NCI-H2081 (cell line): ENCODE measurements around the gene TFEB.

Experiments
- DNase-seq, 2 experiments: peaks; one replicate each; lab custom pipeline; 2025; lab: John Stamatoyannopoulos, UW

The TFEB gene

DNA sequence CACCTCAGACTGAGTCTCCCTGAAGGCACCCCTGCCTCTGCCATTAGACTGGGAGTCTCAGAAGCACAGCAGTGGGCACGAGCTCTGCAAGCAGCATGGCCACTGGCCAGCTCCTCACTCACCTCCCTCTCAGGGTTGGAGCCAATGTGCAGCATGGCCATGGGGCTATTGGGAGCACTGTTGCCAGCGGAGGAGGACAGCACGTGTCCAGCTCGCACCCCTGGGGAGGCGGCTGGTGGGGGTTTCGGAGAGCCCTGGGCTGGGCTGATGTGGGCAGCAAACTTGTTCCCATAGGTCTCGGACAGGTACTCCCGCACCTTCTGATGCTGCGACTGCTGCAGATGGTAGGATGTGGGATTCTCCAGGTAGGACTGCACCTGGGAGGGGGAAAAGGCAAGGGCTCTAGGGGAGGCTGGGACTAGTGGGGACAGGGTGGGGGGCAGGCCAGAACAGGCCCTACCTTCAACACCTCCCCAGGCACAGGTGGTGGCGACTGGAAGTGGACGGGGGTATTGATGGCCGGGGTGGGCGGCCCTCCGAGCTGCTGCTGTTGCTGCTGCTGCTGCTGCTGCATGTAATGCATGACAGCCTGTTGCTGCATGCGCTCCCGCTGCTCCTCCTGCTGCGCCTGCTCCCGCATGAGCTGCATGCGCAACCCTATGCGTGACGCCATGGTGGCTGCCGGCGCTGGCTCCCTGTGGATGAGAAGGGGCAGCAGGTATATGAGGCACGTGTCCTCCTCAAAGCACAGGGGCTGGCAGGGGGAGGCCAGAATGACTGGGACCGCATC is 44.7 kb downstream of the TFEB start:
- DNase-seq, result no peak

DNA sequence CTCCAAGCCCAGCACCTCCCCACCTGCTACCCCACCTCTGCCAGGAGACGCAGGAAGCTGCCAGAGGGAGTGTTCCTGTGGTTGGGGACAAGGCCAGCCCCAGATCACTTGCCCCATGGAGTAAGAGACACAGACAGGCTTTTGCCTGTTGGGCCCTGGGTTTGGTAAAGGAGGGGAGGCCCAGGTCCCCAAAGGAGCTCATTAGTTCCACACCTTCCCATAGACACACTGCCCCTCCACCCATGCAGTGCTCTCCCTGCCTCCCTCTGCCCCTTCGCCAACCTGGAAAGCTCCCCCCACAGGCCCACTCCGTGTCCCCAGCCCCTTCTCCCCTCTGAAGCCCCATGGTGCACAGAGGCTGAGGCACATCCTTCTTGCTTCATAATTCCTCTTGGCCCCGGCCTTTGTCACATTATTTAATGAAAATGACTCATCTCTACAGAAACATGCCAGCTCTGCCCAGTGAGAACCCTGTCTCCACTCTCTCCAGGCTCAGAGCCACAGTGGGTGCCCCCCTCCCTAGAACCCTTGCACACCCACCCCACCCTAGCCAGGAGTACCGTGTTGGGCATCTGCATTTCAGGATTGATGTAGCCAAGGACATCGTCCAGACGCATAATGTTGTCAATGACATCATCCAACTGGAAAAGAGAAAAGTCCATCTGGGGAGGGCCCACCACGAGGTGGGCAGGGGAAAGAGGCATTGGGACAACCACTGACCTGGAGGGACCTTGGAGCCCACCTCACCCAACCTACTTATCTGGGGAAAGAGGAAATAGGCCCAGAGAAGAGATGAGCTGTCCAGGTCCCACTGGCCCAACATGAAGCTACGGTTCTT is 46.0 kb downstream of the TFEB start:
- no peak for DNase-seq

DNA sequence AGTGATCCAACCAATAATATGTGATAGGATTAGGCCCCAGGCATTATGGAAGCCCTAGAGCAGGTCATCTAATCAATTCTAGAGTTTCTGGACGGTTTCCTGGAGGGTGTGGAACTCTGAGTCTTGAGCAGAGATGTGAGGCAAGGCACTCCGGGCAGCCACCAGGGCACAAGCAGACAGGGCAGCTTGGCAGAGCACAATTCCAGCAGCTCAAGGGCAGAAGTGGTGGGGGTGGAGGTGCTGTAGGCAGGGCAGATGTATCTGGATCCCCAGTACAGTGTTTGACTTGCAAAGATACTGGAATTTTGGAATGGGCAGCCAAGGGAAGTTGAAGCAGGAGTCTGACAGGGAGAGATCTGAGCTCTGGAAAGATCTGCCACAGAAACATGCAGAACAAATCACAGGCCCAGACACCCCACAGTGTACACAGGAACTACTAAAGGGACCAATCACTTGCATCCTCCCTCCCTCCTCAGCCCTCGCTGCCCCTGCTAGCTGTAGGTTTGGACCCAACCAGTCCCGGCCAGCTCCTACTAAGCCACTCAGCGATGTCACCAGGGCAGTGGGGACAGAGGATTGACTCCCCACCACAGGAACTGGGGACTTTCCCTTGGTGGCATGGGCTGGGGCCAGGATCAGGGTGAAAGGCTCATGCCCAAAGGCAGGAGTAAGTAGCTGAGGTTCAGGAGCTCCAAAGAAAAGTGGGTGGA is 47.0 kb downstream of the TFEB start:
- no peak for DNase-seq

DNA sequence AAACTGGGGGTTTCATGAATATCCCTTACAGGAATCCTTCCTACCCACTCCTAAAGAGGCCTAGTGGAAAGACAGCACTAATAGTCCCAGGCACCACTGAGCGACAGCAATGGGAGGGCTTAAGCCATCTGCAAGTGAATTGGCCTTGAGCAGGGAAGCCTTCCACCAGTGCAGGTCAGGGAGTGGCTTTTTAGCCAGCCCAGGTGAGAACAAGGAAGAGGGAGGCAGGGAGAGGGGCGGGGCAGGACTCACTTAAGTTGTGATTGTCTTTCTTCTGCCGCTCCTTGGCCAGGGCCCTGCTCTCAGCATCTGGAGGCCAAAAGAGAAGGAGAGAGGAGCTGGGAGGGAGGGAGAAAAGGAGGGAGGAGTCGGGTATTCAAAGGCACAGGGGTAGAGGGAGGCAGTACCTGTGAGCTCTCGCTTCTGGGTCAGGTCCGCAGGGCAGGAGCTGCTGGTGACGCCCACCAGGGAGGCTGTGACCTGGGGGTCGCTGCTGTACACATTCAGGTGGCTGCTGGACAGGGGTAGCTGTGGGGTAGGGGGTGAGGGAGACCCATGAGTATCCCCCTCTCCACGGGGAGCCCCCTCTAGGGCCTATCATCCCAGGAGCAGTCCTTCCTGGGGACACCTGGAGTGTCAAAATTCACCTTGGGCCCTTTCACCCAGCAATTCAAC is 47.8 kb downstream of the TFEB start:
- DNase-seq, result no peak

DNA sequence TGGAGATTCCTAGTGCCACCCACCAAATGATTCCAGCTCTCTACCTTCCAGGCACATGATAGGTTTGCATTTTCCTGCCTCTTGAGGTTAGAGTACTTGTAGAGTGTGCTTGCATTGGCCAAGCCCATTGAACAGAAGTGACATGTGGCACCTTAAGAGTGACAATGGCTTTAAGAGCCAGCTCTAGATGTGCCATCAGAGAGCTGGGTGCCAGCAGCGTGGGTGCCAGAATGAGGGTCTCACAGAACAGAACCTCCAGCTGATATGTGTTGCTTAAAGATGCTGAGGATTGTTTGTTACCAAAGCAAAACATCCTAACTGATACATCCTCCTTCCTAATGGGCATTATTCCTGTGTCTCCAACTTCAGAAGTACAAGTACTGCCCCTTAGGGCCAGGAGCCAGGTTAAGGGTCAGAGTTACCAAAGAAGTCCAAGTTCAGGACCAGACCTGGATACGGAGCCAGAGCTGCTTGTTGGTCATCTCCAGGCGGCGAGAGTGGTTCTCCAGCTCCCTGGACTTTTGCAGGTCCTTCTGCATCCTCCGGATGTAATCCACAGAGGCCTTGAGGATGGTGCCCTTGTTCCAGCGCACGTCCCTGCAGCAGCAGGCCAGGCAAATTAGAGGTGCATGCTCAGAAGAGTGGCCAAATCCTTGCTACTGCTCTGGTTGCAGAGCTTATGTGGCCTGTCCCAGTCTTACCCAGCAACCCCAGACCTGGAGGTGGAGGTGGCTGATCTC is 49.6 kb downstream of the TFEB start:
- DNase-seq, result no peak

DNA sequence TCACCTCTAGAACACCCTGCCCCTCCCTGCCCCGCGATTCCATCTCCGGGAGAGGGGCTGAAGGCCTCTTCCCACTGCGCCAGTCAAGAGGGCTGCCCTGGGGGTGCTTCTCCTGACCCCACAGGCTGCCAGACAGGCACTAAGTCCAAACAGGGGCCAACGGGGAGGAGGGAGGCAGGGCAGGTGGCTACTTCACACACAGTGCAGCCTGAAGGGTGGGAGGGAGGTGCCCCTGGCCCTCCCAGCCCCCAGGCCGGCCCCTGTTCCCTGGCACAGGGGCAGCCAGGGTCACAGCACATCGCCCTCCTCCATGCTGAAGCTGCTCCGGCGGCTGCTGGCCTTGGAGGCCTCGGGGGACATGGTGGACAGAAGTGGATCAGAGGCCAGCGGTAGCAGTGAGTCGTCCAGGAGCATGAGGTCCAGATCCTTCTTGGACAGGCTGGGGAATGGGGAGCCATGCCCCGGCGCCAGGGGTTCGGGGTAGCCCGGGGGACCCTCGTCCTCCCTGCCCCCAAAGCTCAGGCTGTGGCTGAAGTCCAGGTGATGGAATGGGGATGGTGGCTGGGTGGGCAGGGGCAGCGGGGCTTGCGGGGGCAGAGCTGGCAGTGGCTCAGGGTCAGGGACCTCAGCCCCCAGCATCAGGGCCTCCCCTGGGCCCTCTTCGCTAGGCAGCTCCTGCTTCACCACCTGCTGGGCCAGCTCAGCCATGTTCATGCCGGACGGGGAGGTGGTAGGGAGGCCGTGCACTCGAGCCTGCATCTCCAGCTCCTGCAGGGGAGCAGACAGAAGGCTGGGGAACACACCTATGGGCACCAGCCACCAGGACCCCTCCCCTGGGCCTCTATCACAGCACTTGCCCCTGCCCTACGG is 50.9 kb downstream of the TFEB start:
- DNase-seq, result no peak

DNA sequence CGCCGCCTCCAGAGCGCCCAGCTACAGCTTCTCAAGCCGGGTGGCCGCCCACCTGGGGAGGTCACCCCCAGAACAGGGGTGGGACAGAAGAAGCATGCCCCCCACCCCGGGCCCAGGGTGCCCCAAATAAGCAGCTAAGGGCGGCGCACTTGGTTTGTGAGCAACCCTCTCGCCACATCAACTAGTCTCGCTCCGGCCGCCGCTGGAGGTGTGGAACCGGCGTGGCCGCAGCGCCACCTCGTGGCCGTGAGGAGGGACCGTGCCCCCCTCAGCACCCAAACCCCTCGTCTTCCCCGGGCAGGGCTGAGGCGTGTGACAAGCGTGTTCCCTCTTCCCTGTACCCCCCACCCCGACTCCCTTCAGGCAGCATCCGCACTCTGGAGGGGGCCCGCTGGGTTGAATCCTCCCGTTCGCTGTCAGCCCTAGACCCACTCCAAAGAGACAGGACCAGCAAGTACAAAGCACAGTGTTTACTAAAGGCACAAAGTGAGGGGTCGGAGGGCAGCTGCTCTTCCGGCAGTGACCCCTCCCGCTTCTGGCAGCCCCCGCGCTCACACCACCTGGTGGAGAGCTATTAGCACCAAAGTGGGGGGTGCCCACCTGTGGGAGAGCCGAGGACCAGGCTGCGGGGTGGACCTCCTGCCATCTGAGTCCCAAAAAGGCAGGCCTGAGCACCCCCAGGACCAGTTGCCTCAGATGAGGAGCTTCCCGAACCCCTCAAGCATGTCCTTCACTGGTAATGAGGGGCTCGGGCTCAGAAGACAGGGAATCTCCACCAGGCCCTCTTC is 51.7 kb downstream of the TFEB start:
- DNase-seq, result peak; percentile 45

DNA sequence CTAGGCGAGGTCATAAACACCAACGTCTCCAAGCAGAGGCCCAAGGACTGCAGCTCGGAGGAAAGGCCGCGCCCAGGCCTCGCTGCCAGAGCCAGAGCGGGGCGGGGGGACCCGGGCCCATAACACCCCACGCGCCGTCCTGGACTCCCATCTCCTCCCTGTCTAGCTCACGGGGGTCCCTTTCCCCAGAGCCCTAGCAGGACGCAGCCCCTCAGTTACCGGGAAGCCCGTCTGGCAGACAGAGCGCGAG is 52.2 kb downstream of the TFEB start:
- DNase-seq, result no peak

DNA sequence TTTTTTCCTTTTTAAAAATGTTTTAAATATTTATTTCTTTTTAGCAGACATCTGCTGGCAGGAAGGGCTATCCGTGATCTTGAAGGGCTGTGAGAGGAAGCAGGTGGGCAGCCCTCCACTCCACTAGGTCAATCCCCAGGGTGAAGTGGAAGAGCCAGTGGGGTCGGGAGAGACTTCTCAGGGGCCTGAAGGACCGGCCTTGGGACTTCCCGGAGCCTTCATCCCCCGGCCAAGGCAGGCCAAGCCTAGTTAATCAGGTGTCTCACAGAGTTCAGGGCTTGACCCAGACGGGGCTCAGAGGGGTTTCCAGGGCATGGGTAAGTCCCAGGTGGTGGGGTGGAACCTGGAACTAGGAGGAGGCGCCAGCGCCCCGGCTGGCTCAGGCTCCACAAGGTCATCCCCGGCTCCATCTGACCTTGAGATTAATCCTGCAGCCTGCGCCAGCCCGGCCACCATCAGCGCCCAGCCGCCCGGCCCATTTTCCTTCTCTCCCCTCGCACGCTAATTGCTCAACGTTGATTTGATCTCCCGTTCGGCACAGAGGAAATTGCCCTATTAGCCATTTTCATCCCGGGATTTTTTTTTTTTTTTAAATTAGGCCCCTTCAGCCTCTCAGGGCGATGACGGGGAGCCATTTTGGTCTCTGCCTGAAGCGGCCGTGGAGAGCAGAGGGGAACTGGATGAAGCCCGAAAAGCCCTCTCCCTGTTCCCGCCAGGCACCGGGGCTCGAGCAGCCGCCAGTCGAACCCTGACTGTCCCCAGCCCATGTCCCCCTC is 52.7 kb downstream of the TFEB start:
- DNase-seq, result no peak

DNA sequence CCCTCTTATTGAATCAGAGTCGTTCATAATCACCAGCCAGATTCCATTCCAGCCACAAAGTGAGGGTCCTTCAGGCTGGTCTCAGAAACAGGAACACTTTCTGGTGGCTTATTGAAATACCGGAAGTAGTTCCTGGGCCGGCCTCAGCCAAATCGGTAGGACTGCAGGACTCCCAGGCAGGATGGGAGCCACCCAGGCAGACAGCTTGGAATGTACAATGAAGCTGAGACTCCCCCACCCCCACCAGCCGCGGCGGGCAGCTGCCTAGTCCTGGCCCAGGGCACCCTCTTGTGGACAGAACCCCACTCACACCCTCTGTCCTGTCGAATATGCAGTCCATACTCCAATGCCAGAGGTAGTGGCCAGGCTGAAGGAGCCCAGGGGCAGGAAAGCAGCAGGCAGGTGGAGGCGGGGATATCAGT is 53.3 kb downstream of the TFEB start:
- DNase-seq, result peak; percentile 79 to 85

DNA sequence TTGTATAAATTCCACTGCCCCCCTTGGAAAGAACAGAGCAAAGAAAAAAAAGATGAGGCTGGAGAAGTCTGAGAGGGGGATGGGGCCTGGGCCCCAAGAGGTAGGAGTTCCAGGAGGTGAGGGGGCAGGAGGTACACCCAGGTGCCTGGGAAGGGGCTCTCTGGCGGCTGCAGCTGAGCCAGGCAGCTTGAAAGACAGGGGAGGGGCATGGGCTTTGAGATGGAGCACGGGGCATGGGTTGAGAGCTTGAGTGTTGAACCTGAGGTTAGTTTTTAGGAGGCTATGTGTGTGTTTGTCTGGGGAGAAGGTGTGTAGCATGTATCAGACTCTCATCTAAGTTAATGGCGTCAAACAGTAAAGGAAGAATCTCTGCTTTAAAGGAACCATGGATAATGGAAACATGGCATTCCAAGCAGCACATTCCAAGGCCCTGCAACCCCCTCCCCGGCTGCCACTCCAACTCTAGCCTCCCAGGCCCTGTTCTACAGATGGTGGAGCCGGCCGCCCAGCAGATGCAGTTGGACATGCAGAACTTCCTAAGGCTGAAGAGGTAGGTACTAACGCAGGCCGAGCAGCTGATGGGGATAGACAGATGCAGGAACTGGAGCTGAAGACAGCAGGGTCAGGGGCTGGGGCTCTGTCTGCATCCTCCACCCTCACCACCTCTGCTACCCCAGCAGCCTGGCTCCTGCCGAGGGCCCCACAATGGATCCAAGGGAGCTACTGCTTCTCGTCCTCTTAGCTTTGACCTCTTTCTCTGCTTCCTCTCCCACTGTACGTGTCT is 55.0 kb downstream of the TFEB start:
- DNase-seq, result no peak

DNA sequence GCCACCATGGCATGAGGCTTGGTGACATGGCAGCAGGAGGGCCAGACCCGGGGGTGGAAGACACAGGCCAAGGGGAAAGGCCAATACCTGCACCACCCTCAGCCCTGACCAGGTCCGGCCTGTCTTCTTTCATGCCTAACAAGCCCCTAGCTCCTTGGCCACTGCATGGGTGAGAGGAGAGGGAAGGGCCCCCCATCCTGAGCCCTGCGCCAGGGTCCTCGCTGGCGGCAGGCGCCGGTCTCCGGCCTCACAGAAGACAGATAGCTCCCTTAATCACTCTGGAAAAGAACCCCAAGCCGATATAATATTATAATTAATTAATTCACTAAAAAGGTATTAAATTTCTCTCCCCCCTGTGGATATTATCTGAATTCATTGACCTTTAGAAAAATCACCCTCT is 55.7 kb downstream of the TFEB start:
- DNase-seq, result no peak

DNA sequence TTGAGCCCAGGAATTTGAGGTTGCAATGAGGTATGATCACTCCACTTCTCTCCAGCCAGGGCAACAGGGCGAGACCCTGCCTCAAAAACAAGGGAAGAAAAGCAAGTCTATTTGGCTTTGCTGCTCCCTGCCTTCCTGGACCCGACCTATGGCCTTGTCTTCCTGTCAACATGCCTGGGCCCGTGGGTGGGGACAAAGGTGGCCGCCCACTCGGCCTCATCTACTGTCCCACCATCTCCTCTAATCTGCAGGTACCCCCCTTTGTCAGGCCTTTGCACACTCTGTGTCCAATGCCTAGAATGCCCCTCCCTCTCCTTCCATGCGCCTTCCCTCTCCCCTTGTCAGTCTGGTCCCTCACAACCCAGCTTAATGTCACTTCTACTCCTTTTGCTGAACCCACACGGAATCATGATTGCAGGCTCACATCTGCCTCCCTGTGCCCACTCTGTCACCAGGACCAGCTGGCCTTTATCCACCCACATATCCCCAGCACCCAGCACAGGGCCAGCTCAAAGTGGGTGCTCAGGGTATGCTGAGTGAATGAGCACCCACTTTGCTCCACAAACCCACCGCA is 56.8 kb downstream of the TFEB start:
- no peak for DNase-seq

DNA sequence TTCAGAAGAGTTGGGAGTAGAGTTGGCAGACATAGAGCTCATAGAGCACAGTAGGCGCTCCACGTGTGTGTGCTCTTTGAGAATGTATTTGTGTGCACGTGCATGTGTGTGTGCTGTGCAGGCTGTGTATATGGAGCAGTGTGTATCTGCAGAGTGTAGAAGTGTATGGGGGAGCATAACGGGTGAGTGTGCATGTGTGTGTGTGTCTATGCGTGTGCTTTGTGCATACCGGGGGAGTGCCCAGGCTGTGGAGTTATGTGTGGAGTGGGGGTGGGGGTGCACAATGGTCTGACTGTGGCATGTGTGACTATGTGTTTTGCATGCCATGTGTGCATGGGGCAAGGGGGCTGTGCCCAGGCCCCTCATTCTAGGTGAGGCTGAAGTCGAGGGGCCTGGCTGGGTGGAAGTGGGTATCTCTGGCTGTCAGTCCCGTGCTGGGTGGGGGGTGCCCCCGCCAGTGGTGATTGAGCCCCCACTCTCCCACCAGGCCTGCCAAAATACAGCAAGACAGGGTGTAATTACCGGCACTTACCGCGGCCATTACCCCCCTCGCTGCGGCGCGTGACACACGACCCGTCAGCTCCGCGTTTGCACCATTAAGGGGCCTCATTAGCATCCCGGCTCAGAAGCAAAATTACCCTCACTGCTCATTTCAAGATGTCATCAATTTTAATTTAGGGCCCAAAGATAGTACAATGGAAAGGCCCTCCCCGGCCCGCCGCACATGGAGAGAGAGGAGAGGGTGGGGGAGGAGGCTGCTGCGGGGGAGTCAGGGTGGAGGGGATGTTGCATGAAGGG is 58.1 kb downstream of the TFEB start:
- DNase-seq, result peak; percentile 28 to 57

DNA sequence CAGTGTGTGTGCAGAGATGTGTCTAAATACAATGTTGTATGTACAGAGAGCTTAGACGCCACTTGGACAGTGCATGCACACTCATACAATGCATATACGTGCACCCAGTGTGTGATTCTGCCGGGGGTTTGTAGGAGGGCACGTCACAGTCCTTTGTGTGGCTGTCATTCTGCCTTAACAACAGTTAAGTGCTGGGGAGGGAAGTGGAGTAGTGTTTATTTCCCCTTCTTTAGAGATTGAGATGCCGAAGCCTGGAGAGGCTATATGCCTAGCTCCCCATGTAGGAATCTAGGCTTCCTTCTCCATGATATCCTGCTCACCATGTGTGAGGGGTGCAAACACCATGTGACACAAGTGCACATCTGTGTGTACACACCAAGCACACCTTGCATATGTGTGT is 59.0 kb downstream of the TFEB start:
- DNase-seq, result no peak

DNA sequence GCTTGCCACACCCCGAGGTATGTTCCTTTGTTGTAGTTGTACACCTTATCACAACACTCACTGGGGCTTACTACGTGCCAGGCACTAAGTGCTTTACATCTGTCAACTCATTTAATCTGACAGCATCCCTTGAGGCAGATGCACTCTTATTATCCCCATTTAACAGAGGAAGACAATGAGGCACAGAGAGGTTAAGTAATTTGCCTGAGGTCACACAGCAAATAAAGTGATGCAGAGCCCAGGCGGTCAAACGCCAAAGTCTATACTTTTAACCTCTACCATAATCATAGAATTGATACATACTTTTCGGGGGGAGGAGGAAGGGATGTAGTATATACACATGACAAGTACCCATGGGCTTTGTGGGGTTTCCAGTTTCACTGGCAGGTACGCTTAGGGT is 59.4 kb downstream of the TFEB start:
- DNase-seq, result no peak

DNA sequence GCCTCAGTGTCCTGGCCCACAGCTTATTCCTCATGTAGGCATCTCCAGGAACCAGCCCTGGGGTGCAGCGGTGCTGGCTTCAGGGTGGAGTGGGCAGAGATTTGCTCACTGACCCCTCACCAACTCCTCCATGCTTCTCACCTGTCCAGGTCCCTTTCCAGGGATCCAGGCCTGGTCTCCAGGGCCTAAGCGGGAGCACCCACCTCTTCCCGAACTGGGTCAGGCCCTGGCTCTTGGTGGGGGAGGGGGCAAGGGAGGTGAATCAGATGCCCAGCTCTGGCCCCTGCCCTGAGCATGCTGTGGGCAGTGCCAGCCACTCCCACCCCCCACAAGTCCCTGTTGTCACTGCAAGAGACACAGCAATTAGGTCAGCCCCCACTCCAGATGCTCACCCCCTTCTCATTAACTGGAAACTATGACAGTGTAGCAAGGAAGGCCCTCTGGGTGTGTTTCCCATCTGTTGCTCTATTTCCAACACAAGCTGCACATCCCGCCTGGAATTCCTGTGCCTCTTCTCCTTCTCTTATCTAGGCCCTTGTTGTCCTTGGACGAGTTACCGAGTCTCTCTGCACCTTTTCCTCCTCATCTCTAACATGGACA is 60.1 kb downstream of the TFEB start:
- no peak for DNase-seq
